ENCODE measurements around the gene GNAQ. TPM values are rescaled to one million over a fixed set of nuclear protein-coding genes. Genes with fewer than 3 reads are reported as not detected.

The GNAQ gene
- total RNA-seq, 1 experiment from 2014 or later, result 48.6 TPM

DNA sequence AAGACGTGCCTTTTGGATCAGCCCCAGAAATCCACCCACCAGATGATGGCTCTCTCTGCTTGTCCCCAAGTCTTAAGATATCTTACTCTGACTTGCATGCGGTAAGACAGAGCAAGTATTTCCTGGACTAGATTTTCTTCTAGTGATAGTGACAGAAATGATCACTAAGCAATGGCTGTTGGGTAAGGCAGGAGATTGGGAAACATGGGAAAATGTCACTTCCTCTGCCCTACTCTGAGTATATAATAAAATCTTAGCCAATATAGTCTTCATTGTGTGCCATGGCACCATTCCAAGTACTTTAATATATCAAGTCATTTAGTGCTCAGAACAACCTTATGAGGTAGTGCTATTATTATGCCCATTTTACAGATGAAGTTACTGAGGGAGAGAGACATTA, 352.5 kb downstream of the GNAQ start:
- TF ChIP-seq, protein P1, sequence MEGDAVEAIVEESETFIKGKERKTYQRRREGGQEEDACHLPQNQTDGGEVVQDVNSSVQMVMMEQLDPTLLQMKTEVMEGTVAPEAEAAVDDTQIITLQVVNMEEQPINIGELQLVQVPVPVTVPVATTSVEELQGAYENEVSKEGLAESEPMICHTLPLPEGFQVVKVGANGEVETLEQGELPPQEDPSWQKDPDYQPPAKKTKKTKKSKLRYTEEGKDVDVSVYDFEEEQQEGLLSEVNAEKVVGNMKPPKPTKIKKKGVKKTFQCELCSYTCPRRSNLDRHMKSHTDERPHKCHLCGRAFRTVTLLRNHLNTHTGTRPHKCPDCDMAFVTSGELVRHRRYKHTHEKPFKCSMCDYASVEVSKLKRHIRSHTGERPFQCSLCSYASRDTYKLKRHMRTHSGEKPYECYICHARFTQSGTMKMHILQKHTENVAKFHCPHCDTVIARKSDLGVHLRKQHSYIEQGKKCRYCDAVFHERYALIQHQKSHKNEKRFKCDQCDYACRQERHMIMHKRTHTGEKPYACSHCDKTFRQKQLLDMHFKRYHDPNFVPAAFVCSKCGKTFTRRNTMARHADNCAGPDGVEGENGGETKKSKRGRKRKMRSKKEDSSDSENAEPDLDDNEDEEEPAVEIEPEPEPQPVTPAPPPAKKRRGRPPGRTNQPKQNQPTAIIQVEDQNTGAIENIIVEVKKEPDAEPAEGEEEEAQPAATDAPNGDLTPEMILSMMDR (conservative IDR thresholded peaks at IDR 0.05), result no peak
- WGBS (ENCODE audit: extremely low coverage, insufficient read length, low lambda C conversion rate), result no CpG with 5 or more reads among the region's 2 CpGs
- Mint-ChIP-seq H3K27ac (no peak overlapping the region), H3K4me3 (no peak overlapping the region), H3K4me1 (no peaks in the 10 kb centered on the region), H3K36me3 (ENCODE audit: insufficient read depth in 1 of 3, low read depth in 3 of 3) (peaks cover 4 to 12% (median 6%) of the 10 kb centered on the region in 3 experiments), H3K9me3 (peaks cover 11% of the 10 kb centered on the region in 2 experiments; a peak in 4 of 5 replicates), H3K27me3 (ENCODE audit: low read depth) (no peaks in the 10 kb centered on the region)
- no peak overlapping the region for H2AFZ ChIP-seq (ENCODE audit: low read length)
- H2AK5ac ChIP-seq (ENCODE audit: insufficient read length, low read length), result no peak overlapping the region
- H4K8ac ChIP-seq (replicated peaks; ENCODE audit: insufficient read length, low read depth, low read length), result no peak overlapping the region
- no peak overlapping the region for H3K23ac ChIP-seq (ENCODE audit: insufficient read length, low read depth, low read length)
- no peak overlapping the region for H3T11ph ChIP-seq (ENCODE audit: low read length)
- no peaks in the 10 kb centered on the region for H3K4me1 ChIP-seq (ENCODE audit: insufficient read depth, low read length)
- H4K91ac ChIP-seq (ENCODE audit: insufficient read length, low read depth, low read length), result no peak overlapping the region
- H2BK15ac ChIP-seq (ENCODE audit: low read depth, low read length), result no peak overlapping the region
- no peaks in the 10 kb centered on the region for H4K20me1 ChIP-seq (ENCODE audit: control insufficient read depth, insufficient read depth, insufficient read length)
- H3K79me1 ChIP-seq (ENCODE audit: insufficient read depth, low read depth, low read length, poor library complexity, severe bottlenecking), result no peaks in the 10 kb centered on the region
- H3K4me2 ChIP-seq (ENCODE audit: insufficient read depth, insufficient read length, low read length), result no peak overlapping the region
- H2BK5ac ChIP-seq (ENCODE audit: insufficient read length, low read length), result no peak overlapping the region
- no peak overlapping the region for H2BK120ac ChIP-seq (ENCODE audit: low read depth, low read length, poor library complexity, severe bottlenecking)
- no peak overlapping the region for H2BK20ac ChIP-seq (ENCODE audit: low read depth, low read length, poor library complexity, severe bottlenecking)
- no peak for DNase-seq
- H3K9ac ChIP-seq (ENCODE audit: extremely low read depth, insufficient read length, low read length), result no peak overlapping the region
- H3K14ac ChIP-seq (ENCODE audit: insufficient read depth, low read length), result no peak overlapping the region
- H2BK12ac ChIP-seq (ENCODE audit: insufficient read length, low read depth, low read length), result no peak overlapping the region
- no peaks in the 10 kb centered on the region for H3K9me3 ChIP-seq (ENCODE audit: control insufficient read depth, low read depth, low read length)
- no peak overlapping the region for H3K56ac ChIP-seq (ENCODE audit: insufficient read length, low read depth, low read length)
- no peak overlapping the region for H3K4ac ChIP-seq (ENCODE audit: low read depth, low read length)
- H3K27me3 ChIP-seq (ENCODE audit: insufficient read depth, low read length), result no peaks in the 10 kb centered on the region
- H3K23me2 ChIP-seq (ENCODE audit: insufficient read length, low read depth, low read length, poor library complexity, severe bottlenecking), result no peaks in the 10 kb centered on the region
- no peak overlapping the region for H4K5ac ChIP-seq (ENCODE audit: insufficient read length, low read depth, low read length)
- no peak overlapping the region for H3K18ac ChIP-seq (ENCODE audit: insufficient read length, low read depth, low read length)
- H3K27ac ChIP-seq (ENCODE audit: insufficient read length, low read depth, low read length), result no peak overlapping the region
- H3K79me2 ChIP-seq (ENCODE audit: insufficient read depth, low read length), result no peaks in the 10 kb centered on the region
